GM19455 (cell line): ENCODE measurements around the gene CEMIP.

Experiments used
- ATAC-seq: cut with Tn5 transposase; IDR thresholded peaks from one replicate; pipeline ENCODE4 v1.9.1; 2021; ENCODE audit not compliant: unreplicated experiment

The CEMIP gene

DNA sequence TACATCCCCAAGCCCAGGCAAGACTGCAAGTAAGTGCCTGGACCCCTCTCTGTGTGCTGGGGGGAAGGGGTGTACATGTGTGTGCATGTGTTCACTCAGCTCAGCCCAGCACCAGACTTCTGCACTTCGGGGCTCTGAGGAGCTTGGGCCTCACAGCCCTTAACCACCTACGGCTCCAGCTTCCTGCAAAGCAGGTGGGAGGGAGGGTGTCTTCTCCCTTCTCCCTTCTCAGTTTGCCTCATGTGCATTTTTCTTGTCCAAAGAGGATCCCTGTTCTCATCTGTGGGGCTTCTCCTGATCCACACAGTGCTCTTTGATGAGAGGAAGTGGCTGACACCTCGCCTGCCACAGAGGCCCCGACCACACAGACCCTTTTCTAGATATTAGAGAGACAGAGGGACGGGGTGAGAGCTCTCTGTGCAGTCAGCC, 141.1 kb downstream of the CEMIP start:
- ATAC-seq, result no peak

DNA sequence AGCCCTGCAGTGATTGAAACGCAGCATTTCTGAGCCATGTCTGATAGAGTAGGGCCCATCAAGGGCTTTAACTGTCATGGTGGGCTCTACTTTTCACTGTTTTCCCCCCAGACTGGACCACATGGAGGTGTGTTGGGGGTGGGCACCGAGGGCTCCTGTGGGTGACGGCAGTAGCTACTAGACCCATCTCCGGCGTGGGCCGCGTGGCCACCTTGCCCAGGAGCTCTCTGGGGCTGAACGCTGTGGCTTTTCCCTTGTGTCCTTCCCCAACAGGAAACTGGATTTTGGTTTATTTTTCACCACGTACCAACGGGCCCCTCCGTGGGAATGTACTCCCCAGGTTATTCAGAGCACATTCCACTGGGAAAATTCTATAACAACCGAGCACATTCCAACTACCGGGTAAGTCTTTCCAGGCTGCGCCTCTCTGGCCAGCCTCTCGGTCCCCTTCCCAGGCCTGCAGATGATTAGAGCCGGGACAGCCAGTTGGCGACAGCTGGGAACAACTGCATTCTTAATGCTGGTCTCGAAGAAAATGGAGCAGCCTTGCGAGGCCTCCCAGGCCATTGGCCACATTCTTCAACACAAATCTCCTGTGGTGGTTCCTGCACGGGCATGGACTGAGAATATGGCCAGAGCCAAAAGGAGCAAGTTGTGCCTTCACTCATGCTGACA, 142.7 kb downstream of the CEMIP start:
- no peak for ATAC-seq

- no peak for ATAC-seq
Observed at GRCh38 chr15:80923668-80924067, 144.5 kb downstream of the CEMIP start.

DNA sequence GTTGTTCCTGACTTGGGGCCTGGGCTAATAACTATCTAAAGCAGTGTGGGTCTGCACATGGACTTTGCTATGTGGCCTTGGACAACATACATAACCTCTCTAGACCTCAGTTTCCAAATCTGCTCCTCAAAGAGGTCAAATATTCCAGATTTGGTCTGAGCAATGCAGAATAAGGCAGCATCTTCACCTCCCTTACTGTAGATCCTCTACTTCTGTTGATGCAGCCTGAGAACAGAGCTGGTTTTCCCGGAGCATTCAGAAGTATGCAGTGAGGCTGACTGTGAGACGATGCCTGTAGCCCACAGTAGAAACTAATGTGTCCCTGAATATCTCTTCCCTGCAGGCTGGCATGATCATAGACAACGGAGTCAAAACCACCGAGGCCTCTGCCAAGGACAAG, 145.1 kb downstream of the CEMIP start:
- no peak for ATAC-seq

DNA sequence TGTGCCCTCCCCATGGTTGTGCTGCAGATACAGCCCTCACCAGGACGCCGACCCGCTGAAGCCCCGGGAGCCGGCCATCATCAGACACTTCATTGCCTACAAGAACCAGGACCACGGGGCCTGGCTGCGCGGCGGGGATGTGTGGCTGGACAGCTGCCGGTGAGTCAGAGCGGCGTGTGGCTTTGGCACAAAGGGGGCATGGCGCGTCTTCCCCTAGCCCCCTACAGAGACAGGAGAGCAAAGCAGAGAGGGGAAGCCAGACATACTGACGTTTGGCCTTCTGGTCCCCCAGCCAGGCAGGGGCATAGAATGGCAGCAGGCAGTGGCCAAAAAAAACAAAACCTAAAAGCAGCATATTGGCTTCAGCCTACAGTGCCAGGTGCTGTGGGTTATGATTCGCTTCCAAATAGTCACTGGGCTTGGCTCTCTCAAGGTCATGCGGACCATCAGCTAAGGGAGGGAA, 146.5 kb downstream of the CEMIP start:
- ATAC-seq, result no peak

GRCh38 chr15:80926126-80926525, 147.0 kb downstream of the CEMIP start:
- no peak for ATAC-seq

DNA sequence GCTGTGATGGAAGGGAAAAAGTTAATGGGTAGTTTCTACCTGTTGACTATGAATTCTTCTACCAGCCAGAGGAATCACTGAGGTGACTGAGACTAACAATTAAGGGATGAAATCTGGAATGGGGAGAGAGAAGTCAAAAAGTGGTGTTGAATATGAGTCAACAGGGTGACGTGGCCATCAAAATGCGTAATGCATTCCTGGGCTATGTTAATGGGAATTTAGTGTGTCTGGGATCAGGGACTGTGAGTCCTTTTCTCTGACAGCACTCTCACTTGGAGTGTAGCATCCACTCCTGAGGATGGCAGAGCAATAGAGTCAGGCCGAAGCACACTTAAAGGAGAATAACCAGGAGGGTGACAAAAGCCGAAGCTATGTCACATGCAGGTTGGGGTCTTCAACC, 150.1 kb downstream of the CEMIP start:
- ATAC-seq, result no peak

GRCh38 chr15:80929689-80930088, 150.5 kb downstream of the CEMIP start:
- ATAC-seq, result no peak

GRCh38 chr15:80931191-80931590, 152.0 kb downstream of the CEMIP start:
- no peak for ATAC-seq

DNA sequence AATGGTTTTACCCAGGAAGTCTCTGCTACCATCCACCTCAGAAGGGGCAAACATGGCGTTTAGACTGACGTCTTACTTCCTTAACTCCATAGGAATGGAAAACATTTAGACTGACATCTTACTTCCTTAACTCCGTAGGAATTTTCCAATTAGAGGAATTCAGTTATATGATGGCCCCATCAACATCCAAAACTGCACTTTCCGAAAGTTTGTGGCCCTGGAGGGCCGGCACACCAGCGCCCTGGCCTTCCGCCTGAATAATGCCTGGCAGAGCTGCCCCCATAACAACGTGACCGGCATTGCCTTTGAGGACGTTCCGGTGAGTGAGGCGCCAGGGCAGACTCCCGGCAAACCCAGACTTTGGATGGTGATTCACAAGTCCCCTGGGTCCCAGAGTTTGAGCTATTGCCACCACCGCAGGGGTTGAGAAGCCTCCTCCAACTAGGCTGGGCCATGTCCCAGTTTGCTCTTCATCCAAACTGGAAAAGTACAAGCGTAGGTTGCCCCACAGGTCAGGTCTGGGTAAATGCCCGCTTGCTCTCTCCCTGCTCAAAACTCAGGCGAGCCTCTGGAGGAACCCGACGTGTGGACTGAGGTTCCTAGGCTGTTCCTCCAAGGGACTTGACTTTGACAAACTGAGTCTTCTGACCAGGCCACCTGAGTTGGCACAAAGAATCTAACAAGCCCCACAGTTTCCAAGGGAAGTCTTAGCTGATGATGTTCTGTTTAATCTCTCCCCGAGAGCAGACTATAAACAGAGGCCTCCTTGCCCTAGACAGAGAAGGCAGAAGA, 152.7 kb downstream of the CEMIP start:
- ATAC-seq, result no peak

- ATAC-seq, result no peak
Observed at GRCh38 chr15:80932513-80932815, 153.3 kb downstream of the CEMIP start.

DNA sequence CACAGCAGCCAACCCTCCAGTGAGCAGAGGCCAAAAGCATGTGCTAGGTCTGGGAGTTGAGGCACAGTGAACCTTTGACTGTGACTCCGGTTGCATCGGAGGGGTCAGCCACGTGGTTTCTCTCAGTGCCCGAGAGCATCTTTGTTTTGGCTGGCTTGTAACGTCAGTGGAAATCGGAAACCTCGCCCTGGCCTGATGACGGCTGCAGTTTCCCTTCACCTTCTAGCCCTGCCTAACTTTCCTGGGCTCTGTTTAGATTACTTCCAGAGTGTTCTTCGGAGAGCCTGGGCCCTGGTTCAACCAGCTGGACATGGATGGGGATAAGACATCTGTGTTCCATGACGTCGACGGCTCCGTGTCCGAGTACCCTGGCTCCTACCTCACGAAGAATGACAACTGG, 153.8 kb downstream of the CEMIP start:
- ATAC-seq, result no peak

GRCh38 chr15:80934761-80935221, 155.6 kb downstream of the CEMIP start:
- ATAC-seq, result no peak

DNA sequence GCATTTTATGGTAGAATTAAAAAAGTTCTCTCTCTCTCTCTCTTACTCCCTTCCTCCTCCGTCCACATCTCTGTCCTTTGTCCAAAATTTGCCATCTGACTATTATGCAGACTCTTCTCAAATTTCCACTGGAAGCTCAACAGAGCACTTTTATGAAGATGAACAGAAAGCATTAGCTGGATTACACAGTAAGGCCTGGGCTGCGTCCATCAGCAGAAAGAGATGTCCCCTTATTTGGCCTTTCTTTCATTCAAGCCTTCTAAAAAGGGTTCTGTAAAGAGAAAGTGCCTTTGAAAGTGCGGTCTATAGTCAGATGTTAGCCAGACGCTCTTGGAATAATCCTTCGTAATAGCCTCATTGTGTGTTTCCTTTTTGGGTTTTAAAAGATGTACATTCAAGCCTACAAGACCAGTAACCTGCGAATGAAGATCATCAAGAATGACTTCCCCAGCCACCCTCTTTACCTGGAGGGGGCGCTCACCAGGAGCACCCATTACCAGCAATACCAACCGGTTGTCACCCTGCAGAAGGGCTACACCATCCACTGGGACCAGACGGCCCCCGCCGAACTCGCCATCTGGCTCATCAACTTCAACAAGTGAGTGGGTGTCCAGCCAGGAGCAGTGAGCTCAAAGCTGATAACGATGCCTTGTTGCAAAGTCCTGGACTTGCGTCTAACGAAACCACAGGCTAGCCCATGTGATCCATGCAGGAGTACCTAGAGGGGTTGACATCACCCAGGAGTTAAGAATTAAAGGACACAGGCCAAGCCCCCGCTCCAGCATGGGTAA, 157.3 kb downstream of the CEMIP start:
- ATAC-seq, result no peak

DNA sequence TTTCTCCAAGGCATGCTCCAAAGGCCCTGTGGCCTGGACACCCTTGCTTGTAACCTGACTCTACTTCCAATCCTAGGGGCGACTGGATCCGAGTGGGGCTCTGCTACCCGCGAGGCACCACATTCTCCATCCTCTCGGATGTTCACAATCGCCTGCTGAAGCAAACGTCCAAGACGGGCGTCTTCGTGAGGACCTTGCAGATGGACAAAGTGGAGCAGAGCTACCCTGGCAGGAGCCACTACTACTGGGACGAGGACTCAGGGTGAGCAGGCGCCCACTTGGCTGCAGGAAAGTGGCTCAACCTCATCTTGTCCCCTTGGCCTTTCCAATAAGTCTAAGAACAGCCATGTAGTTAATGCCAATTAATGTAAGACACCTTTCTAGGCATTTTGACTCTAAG, 158.5 kb downstream of the CEMIP start:
- ATAC-seq, result no peak

DNA sequence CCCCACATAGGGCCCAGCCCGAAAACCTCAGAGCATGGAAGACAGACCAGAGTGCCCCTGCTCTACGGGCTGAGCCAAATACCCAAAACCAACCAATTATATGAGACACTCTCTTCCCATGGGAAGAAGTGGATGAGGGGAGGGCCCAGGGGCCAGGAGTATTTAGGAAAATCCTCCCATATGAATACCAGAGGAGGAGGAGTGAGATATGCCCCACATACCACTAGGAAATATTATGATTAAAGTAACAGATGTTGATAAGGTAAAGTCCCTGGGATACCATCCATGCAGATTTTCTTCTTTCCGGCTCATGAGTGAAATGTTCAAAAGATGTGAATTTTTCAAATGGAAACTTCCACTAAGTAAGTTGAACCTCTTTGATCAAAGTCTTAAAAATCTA, 160.0 kb downstream of the CEMIP start:
- no peak for ATAC-seq

DNA sequence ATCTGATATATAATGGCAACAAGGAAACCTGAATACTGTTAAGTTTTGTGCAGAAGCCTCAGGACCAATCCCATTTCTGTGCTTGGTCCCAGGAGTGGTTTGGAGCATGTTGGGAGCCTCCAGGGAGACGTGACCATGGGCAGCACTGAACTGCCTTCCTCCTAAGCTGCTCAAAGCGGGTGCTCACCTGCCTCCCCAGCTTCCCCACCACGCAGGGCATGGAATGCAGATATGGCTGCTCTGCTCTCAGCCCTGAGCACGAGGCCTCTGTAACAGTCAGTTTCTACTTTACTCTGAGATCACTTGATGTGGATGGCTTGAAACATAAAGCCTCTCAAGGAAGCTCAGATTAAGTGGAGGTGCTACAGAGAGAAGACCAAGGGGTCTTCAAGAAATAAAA, 161.2 kb downstream of the CEMIP start:
- ATAC-seq, result no peak

DNA sequence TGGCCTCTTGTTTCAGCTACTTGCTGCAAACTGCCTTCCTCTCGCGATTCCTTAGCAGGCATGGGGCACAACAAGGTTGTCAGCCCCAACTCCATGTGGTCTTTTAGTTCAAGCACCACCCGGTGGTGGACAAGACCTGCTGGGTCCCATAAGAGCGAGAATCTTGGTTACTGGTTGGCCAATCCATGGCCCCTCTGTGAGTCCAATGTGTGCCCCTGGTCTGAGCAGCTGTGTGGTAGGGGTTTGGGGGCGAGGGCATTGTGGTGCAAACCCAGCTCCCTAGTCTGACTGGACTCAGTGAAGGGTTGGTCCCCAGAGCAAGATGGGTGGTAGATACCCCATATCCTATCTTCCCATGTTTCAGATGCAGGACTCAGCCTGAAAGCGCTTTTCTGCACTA, 161.7 kb downstream of the CEMIP start:
- ATAC-seq, result no peak

DNA sequence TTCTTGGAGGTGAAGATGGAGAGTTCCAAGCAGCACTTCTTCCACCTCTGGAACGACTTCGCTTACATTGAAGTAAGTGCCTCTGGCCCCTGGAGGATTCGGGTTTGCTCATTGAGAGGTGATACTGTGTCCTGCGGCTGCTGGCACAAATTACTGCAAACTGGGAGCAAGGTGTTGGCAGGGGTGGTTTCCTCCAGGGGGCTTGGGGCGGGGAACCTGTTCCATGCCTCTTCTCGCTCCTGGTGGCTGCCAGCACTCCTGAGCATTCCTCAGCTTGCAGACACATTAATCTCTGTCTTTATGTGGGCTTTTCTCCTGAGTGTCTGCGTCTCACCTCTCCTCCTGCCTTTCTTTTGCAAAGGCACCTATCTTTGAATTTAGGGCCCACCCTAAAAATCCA, 163.1 kb downstream of the CEMIP start:
- no peak for ATAC-seq

GRCh38 chr15:80942746-80943565, 163.8 kb downstream of the CEMIP start:
- no peak for ATAC-seq

- ATAC-seq, result no peak
Observed at GRCh38 chr15:80944818-80945217, 165.6 kb downstream of the CEMIP start.
